GM12891 (cell line): ENCODE measurements around the gene TP73.

Experiments used
- POLR2A ChIP-seq: IDR thresholded peaks from 2 replicates; pipeline ENCODE4 v1.6.1; 2011; ENCODE audit warnings: low read depth, low read length, control low read depth
- TAF1 ChIP-seq: IDR thresholded peaks from 2 replicates; pipeline ENCODE4 v1.6.1; 2011; ENCODE audit warnings: low read depth, low read length, control low read depth

- TF ChIP-seq TAF1 (no peak), POLR2A (no peak)
These were observed 59.1 kb downstream of the TP73 start for GRCh38 chr1:3711381-3711779.
